ENCODE measurements around the gene GEMIN4.

Gene GEMIN4

GRCh38 chr17:731644-732066 is 20.4 kb downstream of the GEMIN4 start:
- Mint-ChIP-seq H3K36me3 (ENCODE audit: low read depth) (peaks cover 9% of the 10 kb centered on the region), H3K4me3 (peak overlapping the region; percentile 80 to 87 (median 81)), H3K4me1 (peaks cover 21% of the 10 kb centered on the region), H3K27ac (no peak overlapping the region), H3K27me3 (ENCODE audit: low read depth) (peaks cover 4% of the 10 kb centered on the region), H3K9me3 (no peaks in the 10 kb centered on the region)
- TF ChIP-seq, protein P1, sequence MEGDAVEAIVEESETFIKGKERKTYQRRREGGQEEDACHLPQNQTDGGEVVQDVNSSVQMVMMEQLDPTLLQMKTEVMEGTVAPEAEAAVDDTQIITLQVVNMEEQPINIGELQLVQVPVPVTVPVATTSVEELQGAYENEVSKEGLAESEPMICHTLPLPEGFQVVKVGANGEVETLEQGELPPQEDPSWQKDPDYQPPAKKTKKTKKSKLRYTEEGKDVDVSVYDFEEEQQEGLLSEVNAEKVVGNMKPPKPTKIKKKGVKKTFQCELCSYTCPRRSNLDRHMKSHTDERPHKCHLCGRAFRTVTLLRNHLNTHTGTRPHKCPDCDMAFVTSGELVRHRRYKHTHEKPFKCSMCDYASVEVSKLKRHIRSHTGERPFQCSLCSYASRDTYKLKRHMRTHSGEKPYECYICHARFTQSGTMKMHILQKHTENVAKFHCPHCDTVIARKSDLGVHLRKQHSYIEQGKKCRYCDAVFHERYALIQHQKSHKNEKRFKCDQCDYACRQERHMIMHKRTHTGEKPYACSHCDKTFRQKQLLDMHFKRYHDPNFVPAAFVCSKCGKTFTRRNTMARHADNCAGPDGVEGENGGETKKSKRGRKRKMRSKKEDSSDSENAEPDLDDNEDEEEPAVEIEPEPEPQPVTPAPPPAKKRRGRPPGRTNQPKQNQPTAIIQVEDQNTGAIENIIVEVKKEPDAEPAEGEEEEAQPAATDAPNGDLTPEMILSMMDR (IDR thresholded peaks at IDR 0.05; ENCODE audit: unreplicated experiment in 3 of 3) = no peak

DNA sequence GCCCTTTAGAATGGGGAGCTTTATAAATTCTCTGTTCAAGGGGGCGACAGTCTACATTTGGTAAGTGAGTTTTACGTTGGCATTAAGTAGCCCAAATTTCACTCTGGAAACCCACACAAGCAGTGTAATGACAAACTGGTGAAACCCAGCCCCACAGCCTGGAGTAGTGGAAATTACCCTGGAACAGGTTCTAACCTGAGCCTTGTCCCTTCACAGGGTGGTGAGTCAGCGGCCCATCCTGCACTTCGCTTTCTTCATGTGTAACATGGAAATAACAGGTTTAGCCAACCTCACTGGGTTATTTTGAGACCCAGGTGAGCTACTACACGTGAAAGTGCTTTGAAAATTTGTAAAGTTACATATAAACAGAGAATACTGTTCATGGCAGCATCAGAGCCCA is 23.2 kb downstream of the GEMIN4 start:
- peaks cover 18% of the 10 kb centered on the region for H3K4me1 Mint-ChIP-seq
- H3K27ac Mint-ChIP-seq = no peak overlapping the region
- TF ChIP-seq, protein P1 (IDR thresholded peaks at IDR 0.05; ENCODE audit: unreplicated experiment in 3 of 3) = no peak
- H3K9me3 Mint-ChIP-seq = no peaks in the 10 kb centered on the region
- H3K27me3 Mint-ChIP-seq (ENCODE audit: low read depth) = peaks cover 11% of the 10 kb centered on the region
- peak overlapping the region in 1 of 3 experiments; percentile 62 for H3K4me3 Mint-ChIP-seq
- H3K36me3 Mint-ChIP-seq (ENCODE audit: low read depth) = no peaks in the 10 kb centered on the region

DNA sequence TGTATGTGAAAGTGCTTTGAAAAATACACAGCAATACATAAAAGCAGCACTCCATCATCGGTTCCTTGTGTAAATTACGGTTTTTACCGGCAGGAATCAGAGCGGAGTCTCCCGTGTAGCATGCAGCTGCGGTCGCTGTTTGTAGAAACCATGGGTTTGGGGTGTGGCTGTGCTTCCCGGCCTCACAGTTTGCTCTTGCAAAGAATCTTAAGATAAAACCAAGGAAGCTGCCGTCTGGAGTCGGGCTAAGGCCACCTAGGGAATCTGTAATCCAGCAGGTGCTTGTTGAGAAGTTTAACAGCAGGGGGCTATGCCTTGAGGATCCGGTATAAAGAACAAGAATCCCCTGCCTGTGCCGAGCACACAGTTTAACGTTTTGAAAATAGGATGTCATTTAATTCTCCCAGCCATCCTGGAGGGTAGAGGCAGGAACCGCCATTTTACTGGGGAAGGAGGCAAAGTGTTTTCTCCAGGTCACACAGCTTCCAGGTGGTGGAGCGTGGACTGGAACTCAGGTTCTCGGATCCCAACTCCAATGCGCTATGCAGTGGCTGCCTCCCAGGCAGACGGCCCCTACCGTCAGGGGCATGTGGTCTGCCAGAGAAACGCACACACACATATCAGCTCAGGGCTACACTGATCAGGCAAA is 25.7 kb downstream of the GEMIN4 start:
- Mint-ChIP-seq H3K9me3 (no peaks in the 10 kb centered on the region), H3K36me3 (ENCODE audit: low read depth) (no peaks in the 10 kb centered on the region), H3K4me3 (no peak overlapping the region), H3K27ac (no peak overlapping the region), H3K27me3 (ENCODE audit: low read depth) (peaks cover 11% of the 10 kb centered on the region), H3K4me1 (peaks cover 10% of the 10 kb centered on the region)
- TF ChIP-seq, protein P1 (IDR thresholded peaks at IDR 0.05; ENCODE audit: unreplicated experiment in 3 of 3) = no peak

GRCh38 chr17:725746-726145 is 26.3 kb downstream of the GEMIN4 start:
- Mint-ChIP-seq H3K27me3 (ENCODE audit: low read depth) (peaks cover 11% of the 10 kb centered on the region), H3K27ac (no peak overlapping the region), H3K4me1 (peaks cover 6% of the 10 kb centered on the region), H3K36me3 (ENCODE audit: low read depth) (no peaks in the 10 kb centered on the region), H3K4me3 (no peak overlapping the region), H3K9me3 (no peaks in the 10 kb centered on the region)
- TF ChIP-seq, protein P1 (IDR thresholded peaks at IDR 0.05; ENCODE audit: unreplicated experiment in 3 of 3) = no peak

- Mint-ChIP-seq H3K4me3 (no peak overlapping the region), H3K4me1 (no peaks in the 10 kb centered on the region), H3K27ac (no peak overlapping the region), H3K27me3 (ENCODE audit: low read depth) (peaks cover 11% of the 10 kb centered on the region), H3K9me3 (no peaks in the 10 kb centered on the region), H3K36me3 (ENCODE audit: low read depth) (no peaks in the 10 kb centered on the region)
- TF ChIP-seq, protein P1 (IDR thresholded peaks at IDR 0.05; ENCODE audit: unreplicated experiment in 3 of 3) = no peak
Measured at GRCh38 chr17:725084-725483, 27.0 kb downstream of the GEMIN4 start.

GRCh38 chr17:721540-721937 is 30.5 kb downstream of the GEMIN4 start:
- H3K4me3 Mint-ChIP-seq = no peak overlapping the region
- no peaks in the 10 kb centered on the region for H3K9me3 Mint-ChIP-seq
- H3K27ac Mint-ChIP-seq = no peak overlapping the region
- H3K27me3 Mint-ChIP-seq (ENCODE audit: low read depth) = peaks cover 6% of the 10 kb centered on the region
- peaks cover 5% of the 10 kb centered on the region for H3K4me1 Mint-ChIP-seq
- H3K36me3 Mint-ChIP-seq (ENCODE audit: low read depth) = no peaks in the 10 kb centered on the region
- TF ChIP-seq, protein P1 (IDR thresholded peaks at IDR 0.05; ENCODE audit: unreplicated experiment in 3 of 3) = no peak
